CD4-positive, alpha-beta T cell treated with Interferon gamma for 1 hour (primary cell): ENCODE measurements around the gene CTPS1.

Source experiments
- DNase-seq: peaks from one replicate; pipeline ENCODE4 v3.0.0-alpha.2; 2020

Gene CTPS1

GRCh38 chr1:41025979-41026819 lies 46.7 kb downstream of the CTPS1 start:
- no peak for DNase-seq

- no peak for DNase-seq
These were observed 48.6 kb downstream of the CTPS1 start for GRCh38 chr1:41028034-41028642.

DNA sequence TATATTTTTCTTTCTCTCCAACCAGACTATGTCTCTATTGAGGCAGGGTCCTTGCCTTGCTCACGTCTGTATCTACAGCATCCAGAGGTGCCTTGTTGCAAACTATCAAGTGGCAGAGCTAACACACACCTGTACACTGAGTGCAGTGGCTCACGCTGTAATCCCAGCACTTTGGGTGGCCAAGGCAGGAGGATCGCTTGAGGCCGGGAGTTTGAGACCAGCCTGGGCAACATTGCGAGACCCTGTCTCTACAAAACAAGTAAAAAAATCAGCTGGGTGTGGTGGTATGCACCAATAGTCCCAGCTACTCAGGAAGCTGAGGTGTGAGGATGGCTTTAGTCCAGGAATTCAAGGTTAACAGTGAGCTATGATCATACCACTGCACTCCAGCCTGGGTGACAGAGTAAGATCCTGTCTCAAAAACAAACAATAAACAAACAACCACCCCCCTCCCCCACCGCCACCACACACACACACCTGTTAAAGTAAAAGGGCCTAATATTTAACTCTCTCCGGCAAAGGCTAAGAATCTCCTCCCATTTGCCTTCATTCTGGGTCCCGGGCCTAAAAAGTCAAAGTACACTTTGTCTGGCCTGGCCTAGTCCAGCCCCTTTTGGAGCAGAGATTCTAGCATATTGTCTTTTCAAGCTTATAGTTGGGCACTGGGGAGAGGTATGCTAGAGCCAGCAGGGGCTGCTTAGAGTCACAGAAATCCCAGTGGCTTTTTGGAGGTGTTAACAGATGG lies 51.5 kb downstream of the CTPS1 start:
- DNase-seq: no peak

DNA sequence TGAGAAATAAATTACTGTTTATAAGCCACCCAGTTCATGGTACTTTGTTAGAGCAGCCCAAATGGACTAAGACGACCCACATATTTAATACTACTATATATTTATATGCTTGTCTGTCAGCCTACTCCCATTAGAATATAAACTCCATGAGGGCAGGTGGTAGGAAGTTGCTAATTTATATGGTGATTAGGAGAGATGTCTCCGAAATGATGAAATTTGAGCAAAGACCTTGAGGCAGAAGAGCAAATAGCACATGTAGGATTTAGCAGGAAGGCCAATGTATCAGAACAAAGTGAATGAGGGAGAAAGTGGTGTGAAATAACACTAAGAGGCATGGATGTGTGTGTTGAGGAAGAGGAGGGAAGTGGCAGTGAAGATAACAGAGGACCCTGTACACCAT lies 52.7 kb downstream of the CTPS1 start:
- no peak for DNase-seq

- no peak for DNase-seq
These were observed 53.8 kb downstream of the CTPS1 start for GRCh38 chr1:41033272-41033671.

- DNase-seq: no peak
These were observed 57.8 kb downstream of the CTPS1 start for GRCh38 chr1:41037116-41037903.

DNA sequence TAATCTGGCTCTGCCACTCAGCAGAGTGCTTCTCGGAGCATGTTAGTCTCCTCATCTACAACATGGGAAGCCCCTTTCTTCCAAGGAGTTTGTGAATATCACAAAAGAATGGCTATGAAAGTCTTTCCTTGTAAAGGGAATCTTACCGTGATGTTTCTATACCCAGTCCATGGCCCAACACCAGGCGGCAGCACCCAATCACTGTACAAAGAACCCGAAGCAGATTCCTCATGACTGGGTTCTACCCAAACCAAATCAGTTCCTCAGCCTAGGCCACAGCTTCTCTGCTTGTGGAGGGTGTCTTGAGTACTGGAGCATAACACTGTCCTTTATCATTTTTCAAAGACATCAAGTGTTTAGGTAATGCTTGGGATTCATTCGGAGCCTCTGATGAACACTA lies 58.6 kb downstream of the CTPS1 start:
- DNase-seq: no peak

- DNase-seq: no peak
These were observed 62.2 kb downstream of the CTPS1 start for GRCh38 chr1:41041614-41042270.

GRCh38 chr1:41044187-41044586 lies 64.7 kb downstream of the CTPS1 start:
- no peak for DNase-seq

DNA sequence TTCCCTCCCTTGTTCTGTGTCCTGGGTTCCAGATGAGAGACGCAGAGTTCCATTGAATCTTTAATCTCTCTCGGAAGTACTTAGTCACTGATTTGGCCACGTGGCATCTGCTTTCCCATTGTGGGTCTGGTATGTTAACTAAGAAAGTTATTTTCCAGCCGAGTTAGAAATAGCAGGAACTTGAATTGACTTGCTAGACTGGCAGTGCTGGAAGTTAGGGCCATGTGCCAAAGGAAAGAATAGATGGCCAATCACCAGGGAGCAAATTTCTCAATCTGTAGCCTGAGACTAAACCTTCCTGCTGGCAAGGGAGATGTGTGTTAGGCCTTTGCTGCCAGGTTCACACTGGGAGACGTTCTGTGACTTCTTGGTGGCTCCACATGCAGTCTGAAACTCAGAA lies 66.2 kb downstream of the CTPS1 start:
- DNase-seq: no peak

DNA sequence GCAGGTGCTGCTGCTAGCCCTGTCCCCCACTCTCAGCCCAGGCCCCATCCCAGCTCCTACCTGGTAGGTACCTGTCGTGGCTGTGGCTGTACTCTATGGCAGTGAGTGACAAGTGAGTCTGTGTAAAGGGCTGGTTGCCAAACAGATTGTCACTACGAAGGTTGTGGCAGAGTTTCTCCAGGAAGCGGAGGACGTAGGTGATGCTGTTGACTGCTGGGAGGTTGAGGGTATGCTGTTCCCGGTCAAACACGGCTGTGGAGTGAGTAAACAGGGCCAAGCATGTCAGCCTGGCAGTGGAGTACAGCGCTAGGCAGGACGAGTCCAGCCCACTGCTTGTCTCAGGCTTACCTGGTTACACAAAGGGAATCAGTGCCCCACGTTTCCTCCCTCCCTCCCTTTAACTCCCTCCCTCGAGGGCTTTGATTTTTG lies 66.9 kb downstream of the CTPS1 start:
- no peak for DNase-seq

GRCh38 chr1:41048540-41048939 lies 69.0 kb downstream of the CTPS1 start:
- no peak for DNase-seq

DNA sequence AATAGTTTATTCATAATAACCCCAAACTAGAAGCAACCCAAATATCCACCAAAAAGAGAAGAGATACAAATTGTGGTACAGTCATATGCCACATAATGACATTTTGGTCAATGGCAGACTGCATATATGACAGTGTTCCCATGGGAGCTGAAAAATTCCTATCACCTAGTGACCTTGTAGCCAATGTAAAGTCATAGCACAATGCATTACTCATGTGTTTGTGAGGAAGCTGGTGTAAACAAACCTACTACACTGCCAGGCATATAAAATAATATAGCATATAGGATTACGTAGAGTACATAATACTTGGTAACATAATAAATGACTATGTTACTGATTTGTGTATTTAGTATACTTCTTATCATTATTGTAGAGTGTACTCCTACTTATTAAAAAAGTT lies 71.5 kb downstream of the CTPS1 start:
- DNase-seq: no peak

GRCh38 chr1:41053316-41053715 lies 73.8 kb downstream of the CTPS1 start:
- DNase-seq: no peak

GRCh38 chr1:41056907-41057306 lies 77.4 kb downstream of the CTPS1 start:
- DNase-seq: no peak
